Spleen (tissue), 11 donors: Measurements from ENCODE around the gene PPP1R13B. TPM values are rescaled to one million over a fixed set of nuclear protein-coding genes. Genes with fewer than 3 reads are reported as not detected.

ENCODE experiments used
- DNase-seq: peaks from one replicate; pipeline ENCODE4 v3.0.0-alpha.2; 2020
- H3K27ac ChIP-seq, 8 donors: fragments of 200-600 bp; sonication (generic) in 7 of 8; 1 replicate in 4 of 8; 2 replicates in 4 of 8; pipeline versions ENCODE4 v1.5.0 to v1.8.0; 2016 to 2021; ENCODE audit warnings: inconsistent platforms in 4 of 8, mild to moderate bottlenecking in 4 of 8, moderate library complexity in 1 of 8
- H3K27me3 ChIP-seq, 7 donors: fragments of 200-600 bp; sonication (generic) in 6 of 7; replicated peaks in 1 of 7; 1 replicate in 4 of 7; 2 replicates in 3 of 7; pipeline versions ENCODE4 v1.5.0 to v1.8.0; 2016 to 2021; ENCODE audit warnings: inconsistent platforms in 3 of 7, mild to moderate bottlenecking in 1 of 7
- H3K36me3 ChIP-seq, 6 donors: fragments of 200-600 bp; sonication (generic) in 5 of 6; 1 replicate in 4 of 6; 2 replicates in 2 of 6; pipeline versions ENCODE4 v1.5.0 to v1.8.0; 2016 to 2021; ENCODE audit warnings: inconsistent platforms in 2 of 6
- H3K4me1 ChIP-seq, 6 donors: fragments of 200-600 bp; sonication (generic) in 5 of 6; 1 replicate in 3 of 6; 2 replicates in 3 of 6; pipeline versions ENCODE4 v1.5.0 to v1.8.0; 2016 to 2021; ENCODE audit warnings: inconsistent platforms in 3 of 6
- H3K4me3 ChIP-seq, 8 donors: fragments of 200-600 bp; sonication (generic) in 7 of 8; 1 replicate in 4 of 8; 2 replicates in 4 of 8; pipeline versions ENCODE4 v1.5.0 to v1.8.0; 2016 to 2021; ENCODE audit warnings: inconsistent platforms in 4 of 8, mild to moderate bottlenecking in 4 of 8, moderate library complexity in 2 of 8
- H3K9me3 ChIP-seq, 8 donors: fragments of 200-600 bp; sonication (generic) in 7 of 8; 1 replicate in 4 of 8; 2 replicates in 4 of 8; pipeline versions ENCODE4 v1.5.0 to v1.8.0; 2016 to 2021; ENCODE audit warnings: inconsistent platforms in 4 of 8
- CTCF ChIP-seq, 11 experiments: fragments of 200-600 bp in 7 of 11; fragments of 450-650 bp in 4 of 11; sonication (generic) in 4 of 11; IDR thresholded peaks in 8 of 11; conservative IDR thresholded peaks in 3 of 11; 1 replicate in 7 of 11; 2 replicates in 4 of 11; pipeline versions ENCODE4 v1.4.0 to v1.8.0; 2016 to 2021; ENCODE audit warnings: antibody characterized with exemption in 11 of 11, inconsistent platforms in 4 of 11, mild to moderate bottlenecking in 1 of 11
- POLR2A ChIP-seq, 3 donors: fragments of 450-650 bp; IDR thresholded peaks; one replicate each; pipeline ENCODE4 v1.5.1; 2017; ENCODE audit warnings: antibody characterized with exemption in 3 of 3, mild to moderate bottlenecking in 1 of 3
- POLR2AphosphoS5 ChIP-seq, 3 donors: sonication (generic); formaldehyde crosslinking; IDR thresholded peaks; one replicate each; pipeline ENCODE4 v1.5.1; 2017; ENCODE audit warnings: antibody characterized with exemption in 3 of 3
- WGBS, 5 donors: extraction: QIAGEN DNeasy Blood & Tissue Kit in 3 of 5; methylation state at CpG; one replicate each; pipeline versions ENCODE4 v1.1.5 to v1.1.7; 2013 to 2018; 5-methylcytosine and 5-hydroxymethylcytosine counted together
- intact Hi-C: fragments of 100-400 bp; cut with DNase I; formaldehyde crosslinking; loops from one replicate; pipeline ENCODE4 v1.15.0; 2023; ENCODE audit warnings: low total_unique reads
- polyA plus RNA-seq, 3 donors: library from polyadenylated mRNA; stranded (reverse); fragments of 200-250 nt; gene quantifications; one replicate each; pipeline ENCODE4 v1.2.1, GENCODE V29; 2013
- total RNA-seq, 7 donors: library from RNA; depleted of rRNA in 3 of 7; stranded (reverse); fragments of >200 nt in 3 of 7; fragmentation: NEBNext Ultra II Directional in 4 of 7; extraction: Animal tissue kit (Norgen Biotek cat#: 25700) in 4 of 7; gene quantifications; one replicate each; pipeline versions ENCODE4 v1.1.0 to v1.2.1, GENCODE V29; 2016 to 2021
- donor health status: healthy with polysubstance abuse.
- donor health status: DM: no; HTN: no; CAD: no; lungs with moderate emphysema.
- donor health status: DM: no; HTN: no; CAD: no.
- donor health status: Bipolar disorder and iron deficiency.
- donor health status: healthy.
- donor health status: DM: no; HTN: no; CAD: no.
- donor health status: DM: yes; HTN: yes; CAD: no.

Gene PPP1R13B
- total and polyA plus RNA-seq, 10 donors = 5.7 to 95.3 (median 36.6) TPM

- Histone ChIP-seq H3K36me3 (no peaks in the 10 kb centered on the region), H3K4me1 (peaks cover 26 to 86% (median 53%) of the 10 kb centered on the region in 6 donors), H3K27ac (peak overlapping the region in 7 of 8 donors; percentile 53 to 86 (median 83)), H3K4me3 (peak overlapping the region in 1 of 8 donors; percentile 65), H3K9me3 (no peaks in the 10 kb centered on the region), H3K27me3 (peaks cover 0 to 31% (median 5%) of the 10 kb centered on the region in 7 donors)
- TF ChIP-seq CTCF (IDR thresholded peaks at IDR 0.05 in 8 of 11, conservative IDR thresholded peaks at IDR 0.05 in 3 of 11) (peak in 1 of 11 experiments; percentile 9), POLR2AphosphoS5 (IDR thresholded peaks at IDR 0.05) (peak; percentile 77 to 81 (median 81)), POLR2A (IDR thresholded peaks at IDR 0.05) (no peak)
- WGBS, 5 donors = 61 to 68% (median 64%) methylated on average over 19 to 31 of the region's 31 CpGs
- DNase-seq = peak; percentile 84
- intact Hi-C loops = no loop called here
Observed at GRCh38 chr14:103881268-103882201, 34.2 kb upstream of the PPP1R13B start.

GRCh38 chr14:103880348-103881267 lies 33.2 kb upstream of the PPP1R13B start:
- no peaks in the 10 kb centered on the region for H3K36me3 ChIP-seq
- peak; percentile 88 for DNase-seq
- WGBS, 5 donors = 14 to 28% (median 19%) methylated on average over 20 to 23 of the region's 23 CpGs

GRCh38 chr14:103879570-103880347 lies 32.4 kb upstream of the PPP1R13B start:
- no peak for DNase-seq
- Histone ChIP-seq H3K27ac (peak overlapping the region; percentile 43 to 86 (median 81)), H3K9me3 (no peaks in the 10 kb centered on the region), H3K27me3 (peaks cover 0 to 31% (median 5%) of the 10 kb centered on the region in 7 donors), H3K4me3 (peak overlapping the region in 7 of 8 donors; percentile 14 to 65 (median 28)), H3K4me1 (peaks cover 26 to 69% (median 44%) of the 10 kb centered on the region in 6 donors), H3K36me3 (no peaks in the 10 kb centered on the region)
- intact Hi-C loops = no loop called here
- WGBS, 5 donors = 14 to 21% (median 19%) methylated on average over 24 to 34 of the region's 34 CpGs
- TF ChIP-seq CTCF (IDR thresholded peaks at IDR 0.05 in 8 of 11, conservative IDR thresholded peaks at IDR 0.05 in 3 of 11) = no peak
- TF ChIP-seq POLR2AphosphoS5 (IDR thresholded peaks at IDR 0.05) = peak in 2 of 3 donors; percentile 48 to 59
- TF ChIP-seq POLR2A (IDR thresholded peaks at IDR 0.05) = no peak

More at GRCh38 chr14:103880348-103881267, 33.2 kb upstream of the PPP1R13B start:
- Histone ChIP-seq H3K27ac (peak overlapping the region; percentile 43 to 86 (median 81)), H3K4me3 (peak overlapping the region in 6 of 8 donors; percentile 18 to 65 (median 28)), H3K9me3 (no peaks in the 10 kb centered on the region), H3K4me1 (peaks cover 26 to 77% (median 48%) of the 10 kb centered on the region in 6 donors), H3K27me3 (peaks cover 0 to 31% (median 5%) of the 10 kb centered on the region in 7 donors)
- intact Hi-C loops = no loop called here
- TF ChIP-seq POLR2AphosphoS5 (IDR thresholded peaks at IDR 0.05) (peak; percentile 52 to 69 (median 68)), POLR2A (IDR thresholded peaks at IDR 0.05) (no peak)
